GM12874 (cell line): ENCODE data around the gene RAE1.

Source experiments
- CTCF ChIP-seq: IDR thresholded peaks from 2 replicates; pipeline ENCODE4 v1.5.1; 2011; ENCODE audit warnings: low read depth, mild to moderate bottlenecking, control low read depth, low read length, moderate library complexity; ENCODE audit not compliant: insufficient read depth

Gene RAE1

GRCh38 chr20:57383447-57384347 is 32.6 kb downstream of the RAE1 start:
- no peak for TF ChIP-seq CTCF

- TF ChIP-seq CTCF: no peak
Measured at GRCh38 chr20:57384486-57384885, 33.4 kb downstream of the RAE1 start.

GRCh38 chr20:57384953-57385761 is 34.1 kb downstream of the RAE1 start:
- TF ChIP-seq CTCF: no peak

- no peak for TF ChIP-seq CTCF
Measured at GRCh38 chr20:57385940-57386339, 34.9 kb downstream of the RAE1 start.

GRCh38 chr20:57386762-57387161 is 35.7 kb downstream of the RAE1 start:
- TF ChIP-seq CTCF: no peak

GRCh38 chr20:57387463-57387862 is 36.4 kb downstream of the RAE1 start:
- TF ChIP-seq CTCF: no peak

GRCh38 chr20:57387945-57388371 is 36.9 kb downstream of the RAE1 start:
- TF ChIP-seq CTCF: no peak
